GDM1 (cell line): ENCODE results near the gene BCL7A.
"Not testable (repeated sequence)": the region's sequence is repeated elsewhere in the genome, so short reads cannot be mapped to it uniquely, and the experiment has no call there.

ENCODE experiments used
- DNase-seq: peaks from one replicate; lab custom pipeline; 2025; lab: John Stamatoyannopoulos, UW

The BCL7A gene

GRCh38 chr12:122094735-122095631, 73.3 kb downstream of the BCL7A start:
- no peak for DNase-seq

GRCh38 chr12:122096014-122096413, 74.3 kb downstream of the BCL7A start:
- no peak for DNase-seq

GRCh38 chr12:122096591-122097149, 75.0 kb downstream of the BCL7A start:
- no peak for DNase-seq

GRCh38 chr12:122097584-122097926, 75.9 kb downstream of the BCL7A start:
- DNase-seq = no peak

- no peak for DNase-seq
Observed at GRCh38 chr12:122097927-122098756, 76.5 kb downstream of the BCL7A start.

- no peak for DNase-seq
Observed at GRCh38 chr12:122099280-122099749, 77.6 kb downstream of the BCL7A start.

GRCh38 chr12:122099856-122100255, 78.2 kb downstream of the BCL7A start:
- no peak for DNase-seq

GRCh38 chr12:122100568-122100967, 78.9 kb downstream of the BCL7A start:
- DNase-seq = no peak

GRCh38 chr12:122102331-122102730, 80.6 kb downstream of the BCL7A start:
- DNase-seq = no peak

GRCh38 chr12:122104844-122105243, 83.2 kb downstream of the BCL7A start:
- DNase-seq = no peak

- not testable (repeated sequence) for DNase-seq
Observed at GRCh38 chr12:122105496-122105895, 83.8 kb downstream of the BCL7A start.

- DNase-seq = no peak
Observed at GRCh38 chr12:122106843-122107242, 85.2 kb downstream of the BCL7A start.

- DNase-seq = no peak
Observed at GRCh38 chr12:122107261-122107660, 85.6 kb downstream of the BCL7A start.

- DNase-seq = no peak
Observed at GRCh38 chr12:122111089-122111641, 89.5 kb downstream of the BCL7A start.
